HG03039 (cell line): Measurements from ENCODE around the gene UROC1.

ENCODE experiments used
- ATAC-seq: cut with Tn5 transposase; IDR thresholded peaks from one replicate; pipeline ENCODE4 v1.9.1; 2021; ENCODE audit warnings: mild to moderate bottlenecking, moderate library complexity; ENCODE audit not compliant: unreplicated experiment

The UROC1 gene

DNA sequence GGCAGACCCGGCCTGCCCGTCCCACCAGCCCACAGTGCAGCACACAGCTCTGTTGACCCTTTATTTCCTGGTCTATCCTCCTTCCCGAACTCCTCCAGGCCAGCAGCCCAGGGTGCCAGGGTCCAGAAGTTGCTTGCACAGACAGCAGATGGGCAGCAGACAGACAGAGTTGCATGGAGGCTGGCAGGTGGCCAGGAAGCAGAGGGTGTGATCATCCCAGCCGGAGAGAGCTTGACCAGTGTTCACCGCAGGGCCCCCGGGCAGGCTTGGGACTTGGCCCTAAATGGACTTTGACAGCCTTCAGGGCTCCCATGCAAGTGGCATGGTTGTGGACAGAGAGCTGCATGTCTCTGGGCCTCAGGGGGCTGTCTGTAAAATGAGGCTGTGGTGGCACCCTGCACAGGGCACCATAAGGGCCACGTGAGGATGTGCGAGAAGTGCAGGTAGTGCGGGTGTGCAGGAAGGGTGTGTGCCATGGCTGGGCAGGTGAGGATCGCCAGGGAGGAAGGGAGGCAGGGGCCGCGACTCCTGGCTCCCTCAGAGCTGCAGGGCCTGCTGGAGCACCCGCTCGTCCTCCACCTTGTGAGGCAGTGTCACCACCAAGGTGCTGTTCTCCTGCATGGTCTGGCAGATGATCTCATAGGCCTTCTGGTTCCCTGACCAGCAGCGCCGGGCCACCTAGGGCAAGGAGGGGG lies 35.6 kb downstream of the UROC1 start:
- ATAC-seq, result no peak

GRCh38 chr3:126480861-126481260 lies 36.7 kb downstream of the UROC1 start:
- ATAC-seq, result no peak

DNA sequence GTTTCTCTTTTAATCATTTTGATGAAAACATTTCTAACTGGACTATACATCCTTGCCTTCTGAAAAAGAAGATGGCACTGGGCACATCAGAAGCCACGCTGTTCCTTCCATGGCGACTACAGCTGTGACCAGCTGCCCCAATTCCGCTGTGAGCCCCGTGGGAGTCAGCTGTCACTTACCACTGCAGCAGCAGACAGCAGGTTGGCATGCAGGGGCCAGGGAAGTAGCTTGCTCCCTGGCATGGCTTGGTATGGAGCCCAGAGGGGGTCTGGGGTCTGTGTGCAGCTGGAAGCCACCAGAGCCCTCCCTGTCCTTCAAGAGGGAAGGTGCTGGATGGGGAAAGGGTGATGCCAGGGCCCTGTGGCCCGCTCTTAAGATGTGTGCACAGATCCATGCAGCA lies 37.4 kb downstream of the UROC1 start:
- ATAC-seq, result no peak

GRCh38 chr3:126479642-126480041 lies 37.9 kb downstream of the UROC1 start:
- no peak for ATAC-seq

- ATAC-seq, result no peak
Observed at GRCh38 chr3:126478581-126479310, 38.8 kb downstream of the UROC1 start.

DNA sequence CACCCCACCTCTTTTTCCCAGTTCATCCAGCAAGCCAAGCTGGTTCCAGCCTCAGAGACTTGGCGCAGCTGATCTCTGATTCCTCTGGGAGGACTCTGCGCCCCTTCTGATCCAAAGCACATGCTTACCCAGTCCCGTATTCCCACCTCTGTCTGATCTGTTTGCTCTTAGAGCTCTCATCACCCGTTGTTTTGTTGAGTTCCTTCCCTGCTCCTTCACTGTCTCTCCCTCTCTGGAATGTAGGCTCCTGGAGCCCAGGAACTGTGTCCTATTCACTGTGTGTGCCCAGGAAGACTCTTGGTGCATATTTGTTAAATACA lies 40.6 kb downstream of the UROC1 start:
- no peak for ATAC-seq

GRCh38 chr3:126476166-126477060 lies 41.2 kb downstream of the UROC1 start:
- ATAC-seq, result peak; percentile 14

DNA sequence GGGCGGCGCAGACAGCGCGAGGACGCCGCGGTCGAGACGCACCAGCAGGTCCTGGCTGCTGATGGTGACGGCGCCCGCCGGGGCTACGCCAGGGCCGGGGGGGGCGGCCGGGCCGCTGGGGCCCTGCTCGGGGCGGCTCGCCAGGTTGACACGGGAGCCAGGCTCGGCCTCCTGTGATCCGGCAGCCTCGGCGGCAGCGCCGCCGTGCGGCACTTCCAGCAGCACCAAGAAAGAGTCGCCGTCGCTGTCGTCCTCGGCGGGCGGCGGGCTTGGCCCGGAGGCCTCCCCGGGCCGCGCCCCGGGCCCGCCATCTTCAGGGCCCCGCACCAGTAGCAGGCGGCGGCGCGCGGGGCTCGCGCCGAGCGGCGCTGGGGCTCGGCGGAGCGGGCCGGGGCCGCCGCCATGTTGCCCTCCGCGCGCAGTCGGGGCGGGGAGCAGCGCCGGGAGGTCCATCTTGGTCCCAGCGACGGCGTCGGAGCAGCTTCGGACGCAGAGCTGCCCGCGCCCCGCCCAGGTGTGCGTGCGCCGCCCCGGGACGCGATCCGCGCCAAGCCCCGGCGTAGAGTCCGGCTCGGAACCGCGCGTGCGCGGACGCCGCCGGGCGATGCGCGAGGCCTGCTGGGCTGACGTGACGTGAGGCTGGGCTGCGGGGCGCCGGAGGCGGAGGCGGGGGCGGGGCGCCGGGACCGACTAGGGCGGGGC lies 42.0 kb downstream of the UROC1 start, which contains the start of gene ZXDC:
Gene ZXDC (minus strand): TSS at position 479 of the 702 bp plus-strand sequence. CDS start 26 bp downstream, at position 453.
- ATAC-seq, result peak; percentile 76

- ATAC-seq, result peak; percentile 17
Observed at GRCh38 chr3:126474498-126475412, 42.8 kb downstream of the UROC1 start.

- ATAC-seq, result no peak
Observed at GRCh38 chr3:126473292-126474168, 44.0 kb downstream of the UROC1 start.

DNA sequence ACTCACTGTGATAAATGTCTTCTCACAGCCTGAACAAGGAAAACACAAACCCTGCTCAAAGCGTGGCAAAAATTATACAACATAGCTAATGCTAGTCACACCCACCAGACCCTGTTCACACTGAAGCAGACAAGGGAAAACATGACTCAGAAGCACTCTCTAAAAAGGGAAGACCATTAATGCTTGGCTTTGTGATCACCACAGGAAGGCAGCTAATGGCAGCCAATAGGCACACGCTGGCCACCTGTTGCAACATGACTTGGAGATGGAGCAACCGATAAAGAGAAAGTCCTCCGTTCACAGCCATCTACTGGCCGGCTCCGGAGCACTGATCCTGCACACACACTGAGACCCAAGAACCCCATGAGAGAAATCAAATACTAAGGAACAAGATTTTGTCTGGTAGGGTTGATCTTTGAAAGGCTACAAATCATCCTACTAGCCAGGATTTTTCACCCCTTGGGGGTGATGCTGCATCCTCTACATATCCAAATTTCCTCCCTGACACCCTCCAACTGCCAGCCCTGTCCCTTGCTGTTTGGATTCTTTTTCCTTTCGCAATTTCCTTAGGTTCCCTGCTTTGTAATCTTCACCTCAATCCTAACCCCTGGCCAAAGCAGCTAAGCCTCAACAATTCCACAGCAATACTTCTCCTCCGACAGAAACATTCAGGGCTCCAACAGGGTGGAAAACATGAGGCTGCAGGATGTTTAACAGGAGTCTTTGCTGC lies 45.1 kb downstream of the UROC1 start:
- no peak for ATAC-seq

GRCh38 chr3:126469479-126469878 lies 48.1 kb downstream of the UROC1 start:
- no peak for ATAC-seq

- no peak for ATAC-seq
Observed at GRCh38 chr3:126468028-126468891, 49.3 kb downstream of the UROC1 start.

GRCh38 chr3:126467611-126467955 lies 50.0 kb downstream of the UROC1 start:
- no peak for ATAC-seq

DNA sequence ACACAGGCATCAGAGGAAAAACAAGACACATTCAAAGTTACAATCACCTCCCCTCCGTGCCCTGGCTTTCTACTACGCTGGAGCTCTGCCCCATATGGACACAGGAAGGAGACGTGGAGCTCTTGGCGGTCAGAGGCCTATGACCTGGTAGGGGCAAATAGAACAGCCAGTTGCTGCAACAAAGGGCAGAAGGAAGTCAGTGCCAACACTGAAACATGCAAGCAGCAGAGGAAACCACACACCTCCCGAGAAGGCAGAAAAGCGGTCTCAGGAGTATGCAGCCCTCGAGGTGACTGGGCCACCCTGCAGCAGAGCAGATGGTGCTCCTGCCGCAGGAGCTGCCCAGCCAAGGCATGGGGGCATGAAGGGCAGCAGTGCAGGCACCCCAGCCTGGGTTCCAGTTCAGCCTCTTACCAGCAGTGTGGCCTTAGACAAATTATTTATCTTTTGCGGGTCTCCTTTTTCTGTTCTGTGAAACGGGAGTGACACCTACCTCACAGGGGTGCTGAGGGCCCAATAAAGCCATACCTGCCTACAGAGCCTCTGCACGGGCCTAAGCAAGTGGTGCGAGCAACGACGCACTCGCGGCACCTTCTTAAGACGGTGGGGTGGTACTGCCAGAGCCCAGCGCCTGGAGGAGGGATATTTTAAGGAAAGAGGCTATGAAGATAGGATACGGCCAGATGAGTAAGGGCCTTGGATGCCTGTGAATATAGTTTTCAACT lies 50.5 kb downstream of the UROC1 start:
- ATAC-seq, result no peak

DNA sequence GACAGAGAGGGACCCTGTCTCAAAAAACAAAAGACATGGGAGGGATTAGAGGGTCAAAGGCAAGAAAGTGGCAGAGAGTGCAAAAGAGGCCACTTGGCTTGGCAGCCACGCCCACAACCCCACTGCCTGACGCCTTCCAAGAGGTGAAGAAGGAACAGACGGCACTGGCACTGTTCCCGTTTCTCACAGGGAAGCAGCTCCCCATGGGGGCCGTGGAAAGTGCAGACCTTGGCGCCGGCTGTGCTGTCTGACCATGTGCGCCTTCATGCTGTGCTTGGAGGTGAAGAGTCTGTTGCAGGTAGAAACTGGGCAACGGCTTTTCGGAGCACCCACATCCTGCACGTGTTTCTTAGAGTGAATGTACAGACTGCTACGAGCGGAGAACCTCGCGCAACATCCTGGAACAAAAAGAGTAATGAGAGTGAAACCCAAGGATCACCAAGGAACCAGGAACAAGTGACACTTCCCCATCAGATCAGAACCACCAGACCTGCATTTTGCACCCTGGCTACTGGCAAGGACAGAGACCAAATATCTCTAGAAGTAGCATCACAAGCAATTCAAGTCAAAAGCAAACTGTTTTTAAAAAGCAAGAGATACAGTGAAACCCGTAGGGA lies 51.5 kb downstream of the UROC1 start:
- ATAC-seq, result no peak
